Prostate gland (tissue), 2 donors: Measurements from ENCODE around the gene HUS1.

Experiments
- POLR2A ChIP-seq: fragments of 450-650 bp; IDR thresholded peaks from one replicate; pipeline ENCODE4 v1.6.1; 2016; ENCODE audit warnings: antibody characterized with exemption, mild to moderate bottlenecking
- TF ChIP-seq, protein P1 (sequence below), 4 experiments: fragments of 200-600 bp in 2 of 4; fragments of 450-650 bp in 2 of 4; sonication (generic) in 2 of 4; IDR thresholded peaks; 1 replicate in 3 of 4; 2 replicates in 1 of 4; pipeline ENCODE4 v1.5.1; 2016 to 2019; ENCODE audit warnings: antibody characterized with exemption in 4 of 4, mild to moderate bottlenecking in 2 of 4, moderate library complexity in 2 of 4

DNA sequence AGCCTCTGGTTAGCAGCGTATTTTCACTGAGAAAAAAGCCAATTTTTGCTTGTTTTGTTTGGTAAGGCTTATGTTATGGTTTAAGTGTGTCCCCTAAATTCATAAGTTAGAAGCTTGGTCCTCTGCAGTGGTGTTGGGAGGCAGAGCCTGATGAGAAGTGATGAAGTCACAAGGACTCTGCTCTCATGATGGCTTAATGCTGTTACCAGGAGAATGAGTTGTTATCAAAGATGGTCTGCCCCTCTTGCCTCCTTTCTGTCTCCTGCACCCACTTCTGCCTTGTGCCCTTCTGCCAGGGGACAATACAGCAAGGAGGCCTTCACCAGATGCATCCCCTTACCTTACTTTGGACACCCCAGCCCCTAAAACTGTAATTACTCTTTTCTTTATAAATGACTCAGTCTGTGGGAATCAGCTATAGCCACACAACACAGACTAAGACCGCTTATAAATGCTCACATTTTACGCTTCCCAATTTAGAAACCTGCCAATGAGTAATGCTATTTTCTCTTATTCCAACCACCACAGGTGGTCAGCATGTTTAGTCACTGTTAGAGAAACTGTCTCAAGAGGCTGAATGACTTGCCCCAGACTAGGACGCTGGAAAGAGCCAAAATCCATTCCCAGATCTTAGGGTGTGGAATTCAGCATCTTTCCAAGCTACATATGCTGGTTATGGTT, 25.0 kb downstream of the HUS1 start:
- no peak for TF ChIP-seq POLR2A
- TF ChIP-seq, protein P1, sequence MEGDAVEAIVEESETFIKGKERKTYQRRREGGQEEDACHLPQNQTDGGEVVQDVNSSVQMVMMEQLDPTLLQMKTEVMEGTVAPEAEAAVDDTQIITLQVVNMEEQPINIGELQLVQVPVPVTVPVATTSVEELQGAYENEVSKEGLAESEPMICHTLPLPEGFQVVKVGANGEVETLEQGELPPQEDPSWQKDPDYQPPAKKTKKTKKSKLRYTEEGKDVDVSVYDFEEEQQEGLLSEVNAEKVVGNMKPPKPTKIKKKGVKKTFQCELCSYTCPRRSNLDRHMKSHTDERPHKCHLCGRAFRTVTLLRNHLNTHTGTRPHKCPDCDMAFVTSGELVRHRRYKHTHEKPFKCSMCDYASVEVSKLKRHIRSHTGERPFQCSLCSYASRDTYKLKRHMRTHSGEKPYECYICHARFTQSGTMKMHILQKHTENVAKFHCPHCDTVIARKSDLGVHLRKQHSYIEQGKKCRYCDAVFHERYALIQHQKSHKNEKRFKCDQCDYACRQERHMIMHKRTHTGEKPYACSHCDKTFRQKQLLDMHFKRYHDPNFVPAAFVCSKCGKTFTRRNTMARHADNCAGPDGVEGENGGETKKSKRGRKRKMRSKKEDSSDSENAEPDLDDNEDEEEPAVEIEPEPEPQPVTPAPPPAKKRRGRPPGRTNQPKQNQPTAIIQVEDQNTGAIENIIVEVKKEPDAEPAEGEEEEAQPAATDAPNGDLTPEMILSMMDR (IDR thresholded peaks at IDR 0.05): no peak
